Measurements from ENCODE around the gene TRPV5. TPM values are rescaled to one million over a fixed set of nuclear protein-coding genes. Genes with fewer than 3 reads are reported as not detected.
A peak's percentile ranks its signal among the peaks of the same experiment; 100 is the strongest.

TRPV5 gene
- total and polyA plus RNA-seq, 4 donors: 0.11 to 0.24 TPM; not detected in 2

GRCh38 chr7:142930126-142930730, 3.3 kb downstream of the TRPV5 start:
- H3K27me3 ChIP-seq (ENCODE audit: control insufficient read depth, insufficient read depth, low read length): no peaks in the 10 kb centered on the region
- no peak for DNase-seq (ENCODE audit: low read depth in 4 of 6, low spot score in 6 of 6)
- WGBS (ENCODE audit: insufficient coverage): 98% methylated on average over 6 of the region's 11 CpGs
- H3K36me3 ChIP-seq (ENCODE audit: control insufficient read depth, insufficient read depth, low read length): no peaks in the 10 kb centered on the region
- H3K9me3 ChIP-seq (ENCODE audit: control insufficient read depth, insufficient read depth, low read length): no peaks in the 10 kb centered on the region
- no peak overlapping the region for H3K4me3 ChIP-seq (ENCODE audit: low read depth, low read length)
- H3K4me1 ChIP-seq (ENCODE audit: control insufficient read depth, insufficient read depth, low read length): no peaks in the 10 kb centered on the region
- H3K27ac ChIP-seq (ENCODE audit: low read depth, low read length): no peak overlapping the region

GRCh38 chr7:142927949-142928348, 5.6 kb downstream of the TRPV5 start:
- 79% methylated on average over 8 of the region's 8 CpGs for WGBS (ENCODE audit: insufficient coverage)
- no peak overlapping the region for H3K4me3 ChIP-seq (ENCODE audit: low read depth, low read length)
- no peak overlapping the region for H3K27ac ChIP-seq (ENCODE audit: low read depth, low read length)
- no peak for DNase-seq (ENCODE audit: low read depth in 4 of 6, low spot score in 6 of 6)
- no peaks in the 10 kb centered on the region for H3K27me3 ChIP-seq (ENCODE audit: control insufficient read depth, insufficient read depth, low read length)
- no peaks in the 10 kb centered on the region for H3K36me3 ChIP-seq (ENCODE audit: control insufficient read depth, insufficient read depth, low read length)
- H3K4me1 ChIP-seq (ENCODE audit: control insufficient read depth, insufficient read depth, low read length): no peaks in the 10 kb centered on the region
- H3K9me3 ChIP-seq (ENCODE audit: control insufficient read depth, insufficient read depth, low read length): no peaks in the 10 kb centered on the region

DNA sequence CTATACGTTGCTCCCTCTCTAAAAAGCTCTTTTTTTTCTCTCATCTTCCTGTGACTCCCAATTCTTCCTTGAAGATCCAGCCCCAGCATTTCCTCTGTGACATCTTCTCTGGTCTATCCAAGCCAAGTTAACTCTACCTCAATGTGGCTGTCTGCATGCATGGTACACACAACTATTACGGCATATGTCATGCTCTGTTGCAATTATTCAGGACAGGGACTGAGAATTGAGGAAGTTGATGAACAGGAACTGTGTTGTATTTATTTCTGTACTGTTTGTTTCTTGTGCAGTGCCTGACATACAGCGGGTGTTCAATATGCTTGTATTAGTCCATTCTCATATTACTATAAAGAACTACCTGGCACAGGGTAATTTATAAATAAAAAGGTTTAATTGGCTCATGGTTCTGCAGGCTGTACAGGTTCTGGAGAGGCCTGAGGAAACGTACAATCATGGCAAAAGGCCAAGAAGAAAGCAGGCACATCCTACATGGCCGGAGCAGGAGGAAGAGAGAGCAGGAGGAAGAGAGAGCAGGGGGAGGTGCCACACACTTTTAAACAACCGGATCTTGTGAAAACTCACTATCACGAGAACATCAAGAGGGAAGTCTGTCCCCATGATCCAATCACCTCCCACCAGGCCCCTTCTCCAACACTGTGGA, 6.3 kb downstream of the TRPV5 start:
- no peaks in the 10 kb centered on the region for H3K9me3 ChIP-seq (ENCODE audit: control insufficient read depth, insufficient read depth, low read length)
- no peak overlapping the region for H3K4me3 ChIP-seq (ENCODE audit: low read depth, low read length)
- H3K36me3 ChIP-seq (ENCODE audit: control insufficient read depth, insufficient read depth, low read length): no peaks in the 10 kb centered on the region
- H3K4me1 ChIP-seq (ENCODE audit: control insufficient read depth, insufficient read depth, low read length): no peaks in the 10 kb centered on the region
- DNase-seq (ENCODE audit: low read depth in 4 of 6, low spot score in 6 of 6): no peak
- 65% methylated on average over 2 of the region's 7 CpGs for WGBS (ENCODE audit: insufficient coverage)
- no peaks in the 10 kb centered on the region for H3K27me3 ChIP-seq (ENCODE audit: control insufficient read depth, insufficient read depth, low read length)
- H3K27ac ChIP-seq (ENCODE audit: low read depth, low read length): no peak overlapping the region

DNA sequence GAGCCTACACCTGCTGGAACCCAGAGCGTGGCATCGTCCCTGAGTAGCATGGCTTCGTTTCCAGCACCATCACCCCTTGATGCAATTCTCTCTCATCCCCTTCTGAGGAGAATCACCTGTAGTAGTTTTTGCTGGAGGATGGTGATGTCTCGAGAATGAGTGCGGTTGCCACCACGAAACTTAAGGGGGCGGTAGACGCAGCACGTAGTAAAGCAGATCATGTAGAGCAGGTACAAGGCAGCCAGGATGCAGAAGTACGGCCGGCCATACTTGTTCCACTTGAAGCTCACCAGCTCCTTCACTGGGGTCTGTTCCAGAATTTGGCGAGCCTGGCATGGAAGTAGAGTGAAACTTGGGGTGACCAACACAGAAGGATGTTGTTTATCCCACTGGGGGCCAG, 8.1 kb downstream of the TRPV5 start:
- WGBS (ENCODE audit: insufficient coverage): 45% methylated on average over 7 of the region's 12 CpGs
- Histone ChIP-seq H3K27me3 (ENCODE audit: control insufficient read depth, insufficient read depth, low read length) (no peaks in the 10 kb centered on the region), H3K9me3 (ENCODE audit: control insufficient read depth, insufficient read depth, low read length) (no peaks in the 10 kb centered on the region), H3K36me3 (ENCODE audit: control insufficient read depth, insufficient read depth, low read length) (no peaks in the 10 kb centered on the region), H3K4me3 (ENCODE audit: low read depth, low read length) (no peak overlapping the region), H3K4me1 (ENCODE audit: control insufficient read depth, insufficient read depth, low read length) (no peaks in the 10 kb centered on the region), H3K27ac (ENCODE audit: low read depth, low read length) (no peak overlapping the region)
- no peak for DNase-seq (ENCODE audit: low read depth in 4 of 6, low spot score in 6 of 6)

DNA sequence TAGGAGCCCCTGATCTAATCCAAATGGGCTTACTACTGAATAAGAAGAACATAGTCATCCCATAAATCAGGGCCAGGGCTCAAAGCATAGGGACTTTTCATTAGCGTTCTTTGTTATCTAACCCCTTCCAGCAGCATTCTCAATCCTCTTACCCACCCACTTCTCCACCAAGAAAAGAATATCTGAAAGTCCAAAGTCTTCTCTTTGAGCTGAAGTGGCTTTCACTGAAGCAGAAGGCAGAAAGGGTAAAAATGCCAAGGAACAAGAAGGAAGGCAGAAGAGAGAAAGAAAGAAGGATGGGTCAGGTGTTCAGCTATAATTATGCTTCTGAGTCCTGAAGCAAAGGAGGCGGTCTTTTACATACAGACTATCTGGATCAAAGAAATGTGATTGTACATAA, 10.2 kb downstream of the TRPV5 start:
- H3K4me1 ChIP-seq (ENCODE audit: control insufficient read depth, insufficient read depth, low read length): no peaks in the 10 kb centered on the region
- no peak for DNase-seq (ENCODE audit: low read depth in 4 of 6, low spot score in 6 of 6)
- H3K36me3 ChIP-seq (ENCODE audit: control insufficient read depth, insufficient read depth, low read length): no peaks in the 10 kb centered on the region
- H3K9me3 ChIP-seq (ENCODE audit: control insufficient read depth, insufficient read depth, low read length): no peaks in the 10 kb centered on the region
- H3K27me3 ChIP-seq (ENCODE audit: control insufficient read depth, insufficient read depth, low read length): no peaks in the 10 kb centered on the region
- no peak overlapping the region for H3K4me3 ChIP-seq (ENCODE audit: low read depth, low read length)
- WGBS (ENCODE audit: insufficient coverage): 0% methylated on average over 1 of the region's 2 CpGs
- no peak overlapping the region for H3K27ac ChIP-seq (ENCODE audit: low read depth, low read length)

GRCh38 chr7:142919656-142920055, 13.9 kb downstream of the TRPV5 start:
- no peak overlapping the region for H3K4me3 ChIP-seq (ENCODE audit: low read depth, low read length)
- no peak overlapping the region for H3K27ac ChIP-seq (ENCODE audit: low read depth, low read length)
- H3K27me3 ChIP-seq (ENCODE audit: control insufficient read depth, insufficient read depth, low read length): no peaks in the 10 kb centered on the region
- no peaks in the 10 kb centered on the region for H3K9me3 ChIP-seq (ENCODE audit: control insufficient read depth, insufficient read depth, low read length)
- WGBS (ENCODE audit: insufficient coverage): 69% methylated on average over 3 of the region's 3 CpGs
- H3K36me3 ChIP-seq (ENCODE audit: control insufficient read depth, insufficient read depth, low read length): no peaks in the 10 kb centered on the region
- H3K4me1 ChIP-seq (ENCODE audit: control insufficient read depth, insufficient read depth, low read length): no peaks in the 10 kb centered on the region
- DNase-seq (ENCODE audit: low read depth in 4 of 6, low spot score in 6 of 6): no peak

DNA sequence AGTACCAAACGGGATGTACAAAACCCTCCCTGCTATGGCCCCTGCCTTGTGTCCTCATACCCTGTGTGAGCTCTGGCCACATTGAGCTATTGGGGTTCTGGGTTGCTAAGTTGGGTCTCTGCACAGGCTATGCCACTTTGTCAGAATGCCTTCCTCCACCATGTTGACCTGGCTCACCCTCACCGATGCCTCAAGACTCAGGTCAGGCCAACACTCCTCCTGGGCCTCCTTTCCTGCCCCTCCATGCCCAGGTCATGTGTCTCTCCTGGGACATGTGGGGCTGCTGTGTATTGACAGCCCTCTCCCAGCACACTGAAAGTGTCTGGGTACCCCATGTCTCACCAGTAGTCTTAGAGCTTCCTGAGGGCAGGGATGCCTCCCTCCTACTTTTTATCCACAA, 14.6 kb downstream of the TRPV5 start:
- Histone ChIP-seq H3K9me3 (ENCODE audit: control insufficient read depth, insufficient read depth, low read length) (no peaks in the 10 kb centered on the region), H3K4me1 (ENCODE audit: control insufficient read depth, insufficient read depth, low read length) (no peaks in the 10 kb centered on the region), H3K27me3 (ENCODE audit: control insufficient read depth, insufficient read depth, low read length) (no peaks in the 10 kb centered on the region), H3K36me3 (ENCODE audit: control insufficient read depth, insufficient read depth, low read length) (no peaks in the 10 kb centered on the region), H3K4me3 (ENCODE audit: low read depth, low read length) (no peak overlapping the region), H3K27ac (ENCODE audit: low read depth, low read length) (no peak overlapping the region)
- no peak for DNase-seq (ENCODE audit: low read depth in 4 of 6, low spot score in 6 of 6)
- WGBS (ENCODE audit: insufficient coverage): 100% methylated on average over 1 of the region's 2 CpGs

DNA sequence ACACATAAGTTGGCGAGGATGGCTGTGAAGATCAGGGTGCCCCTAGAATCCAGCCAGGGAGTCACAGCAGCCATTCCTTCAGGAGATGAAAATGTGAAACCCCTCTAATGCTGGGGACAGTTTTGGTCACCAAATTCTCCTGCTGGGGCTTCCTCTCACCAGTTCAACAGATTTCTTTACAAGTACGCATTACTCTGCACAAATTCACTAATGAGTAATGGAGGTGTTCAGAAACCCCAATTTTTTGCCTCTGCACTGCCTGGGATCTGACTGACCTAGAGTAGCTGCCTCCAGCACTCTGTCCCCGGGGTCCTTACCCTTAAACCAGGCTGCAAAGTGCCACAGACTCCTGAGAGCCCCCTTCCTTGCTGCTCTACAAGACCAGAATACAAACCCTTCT, 16.1 kb downstream of the TRPV5 start:
- DNase-seq (ENCODE audit: low read depth in 4 of 6, low spot score in 6 of 6): no peak
- Histone ChIP-seq H3K4me3 (ENCODE audit: low read depth, low read length) (no peak overlapping the region), H3K36me3 (ENCODE audit: control insufficient read depth, insufficient read depth, low read length) (no peaks in the 10 kb centered on the region), H3K9me3 (ENCODE audit: control insufficient read depth, insufficient read depth, low read length) (no peaks in the 10 kb centered on the region), H3K27me3 (ENCODE audit: control insufficient read depth, insufficient read depth, low read length) (no peaks in the 10 kb centered on the region), H3K27ac (ENCODE audit: low read depth, low read length) (no peak overlapping the region), H3K4me1 (ENCODE audit: control insufficient read depth, insufficient read depth, low read length) (no peaks in the 10 kb centered on the region)
- WGBS (ENCODE audit: insufficient coverage): 78% methylated on average over 2 of the region's 3 CpGs

GRCh38 chr7:142916508-142916907, 17.0 kb downstream of the TRPV5 start:
- Histone ChIP-seq H3K9me3 (ENCODE audit: control insufficient read depth, insufficient read depth, low read length) (no peaks in the 10 kb centered on the region), H3K27me3 (ENCODE audit: control insufficient read depth, insufficient read depth, low read length) (no peaks in the 10 kb centered on the region), H3K36me3 (ENCODE audit: control insufficient read depth, insufficient read depth, low read length) (no peaks in the 10 kb centered on the region), H3K4me1 (ENCODE audit: control insufficient read depth, insufficient read depth, low read length) (no peaks in the 10 kb centered on the region), H3K27ac (ENCODE audit: low read depth, low read length) (no peak overlapping the region), H3K4me3 (ENCODE audit: low read depth, low read length) (no peak overlapping the region)
- no CpG with 5 or more reads among the region's 2 CpGs for WGBS (ENCODE audit: insufficient coverage)
- peak in 1 of 6 donors; percentile 8 for DNase-seq (ENCODE audit: low read depth in 4 of 6, low spot score in 6 of 6)

DNA sequence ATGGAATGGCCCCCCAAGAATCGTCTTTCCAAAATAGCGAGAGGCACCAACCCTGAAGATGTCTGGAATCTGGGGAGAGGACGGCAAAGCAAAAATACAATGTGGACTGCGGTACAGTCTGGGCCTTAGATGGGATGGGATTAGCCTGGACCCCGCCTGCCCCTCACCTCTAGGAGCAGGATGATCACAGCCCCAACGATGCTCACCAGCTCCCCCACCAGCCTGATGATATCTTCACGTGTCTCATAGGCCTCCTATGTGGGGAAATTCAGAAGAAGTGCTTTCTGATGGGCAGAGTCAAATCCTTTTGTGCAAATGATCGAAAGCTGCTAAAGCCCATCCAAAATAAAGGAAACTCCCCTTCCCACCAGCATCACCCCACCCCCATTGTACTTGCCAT, 18.2 kb downstream of the TRPV5 start:
- H3K27me3 ChIP-seq (ENCODE audit: control insufficient read depth, insufficient read depth, low read length): no peaks in the 10 kb centered on the region
- no peak overlapping the region for H3K4me3 ChIP-seq (ENCODE audit: low read depth, low read length)
- no peak for DNase-seq (ENCODE audit: low read depth in 4 of 6, low spot score in 6 of 6)
- no peaks in the 10 kb centered on the region for H3K4me1 ChIP-seq (ENCODE audit: control insufficient read depth, insufficient read depth, low read length)
- 100% methylated on average over 5 of the region's 8 CpGs for WGBS (ENCODE audit: insufficient coverage)
- H3K36me3 ChIP-seq (ENCODE audit: control insufficient read depth, insufficient read depth, low read length): no peaks in the 10 kb centered on the region
- no peak overlapping the region for H3K27ac ChIP-seq (ENCODE audit: low read depth, low read length)
- H3K9me3 ChIP-seq (ENCODE audit: control insufficient read depth, insufficient read depth, low read length): no peaks in the 10 kb centered on the region

Data from spinal cord (tissue), 10 donors.